ENCODE measurements around the gene FSTL5. TPM values are rescaled to one million over a fixed set of nuclear protein-coding genes. Genes with fewer than 3 reads are reported as not detected.

The FSTL5 gene
- total and polyA plus RNA-seq, 4 donors: 0.01 to 0.08 TPM; not detected in 2

- peaks cover 0 to 3% (median 0%) of the 10 kb centered on the region in 4 donors for H3K9me3 ChIP-seq (ENCODE audit: control insufficient read depth in 4 of 4, low read length in 3 of 4)
- no peak overlapping the region for H3K4me3 ChIP-seq (ENCODE audit: low read depth in 1 of 3, low read length in 3 of 3)
- 68% methylated on average over 3 of the region's 3 CpGs for WGBS
- no peak overlapping the region for H3K9ac ChIP-seq (ENCODE audit: low read depth in 1 of 2, low read length in 2 of 2)
- H3K4me1 ChIP-seq (ENCODE audit: control insufficient read depth in 4 of 4, insufficient read depth in 4 of 4, low read length in 3 of 4): no peaks in the 10 kb centered on the region
- H3K27ac ChIP-seq (ENCODE audit: low read depth in 1 of 2, low read length in 2 of 2): no peak overlapping the region
- no peaks in the 10 kb centered on the region for H3K27me3 ChIP-seq (ENCODE audit: control insufficient read depth in 4 of 4, insufficient read depth in 4 of 4, low read length in 3 of 4)
- DNase-seq (ENCODE audit: low spot score): no peak
- no peaks in the 10 kb centered on the region for H3K36me3 ChIP-seq (ENCODE audit: control insufficient read depth in 4 of 4, insufficient read depth in 3 of 4, low read depth in 1 of 4, low read length in 3 of 4)
- TF ChIP-seq REST (IDR thresholded peaks at IDR 0.05): no peak
- TF ChIP-seq CTCF (IDR thresholded peaks at IDR 0.05; ENCODE audit: low read depth, low read length, missing input control): no peak
- no peak for TF ChIP-seq TAF1 (conservative IDR thresholded peaks at IDR 0.05)
- no peak for TF ChIP-seq ATF3 (IDR thresholded peaks at IDR 0.05)
- no peak for TF ChIP-seq RXRA (IDR thresholded peaks at IDR 0.05)
- no peak for TF ChIP-seq FOXA1 (IDR thresholded peaks at IDR 0.05)
- no peak for TF ChIP-seq YY1 (IDR thresholded peaks at IDR 0.05)
- no peak for TF ChIP-seq JUND (IDR thresholded peaks at IDR 0.05)
- no peak for TF ChIP-seq GABPA (IDR thresholded peaks at IDR 0.05 in 1 of 2, conservative IDR thresholded peaks at IDR 0.05 in 1 of 2)
- TF ChIP-seq SP1 (IDR thresholded peaks at IDR 0.05): no peak
- TF ChIP-seq RAD21 (IDR thresholded peaks at IDR 0.05): no peak
These were observed 507.2 kb downstream of the FSTL5 start for GRCh38 chr4:161656594-161656993.

- Histone ChIP-seq H3K9me3 (ENCODE audit: control insufficient read depth in 4 of 4, low read length in 3 of 4) (peaks cover 0 to 4% (median 0%) of the 10 kb centered on the region in 4 donors), H3K4me1 (ENCODE audit: control insufficient read depth in 4 of 4, insufficient read depth in 4 of 4, low read length in 3 of 4) (no peaks in the 10 kb centered on the region), H3K4me3 (ENCODE audit: low read depth in 1 of 3, low read length in 3 of 3) (no peak overlapping the region), H3K36me3 (ENCODE audit: control insufficient read depth in 4 of 4, insufficient read depth in 3 of 4, low read depth in 1 of 4, low read length in 3 of 4) (no peaks in the 10 kb centered on the region), H3K27me3 (ENCODE audit: control insufficient read depth in 4 of 4, insufficient read depth in 4 of 4, low read length in 3 of 4) (no peaks in the 10 kb centered on the region), H3K9ac (ENCODE audit: low read depth in 1 of 2, low read length in 2 of 2) (no peak overlapping the region), H3K27ac (ENCODE audit: low read depth in 1 of 2, low read length in 2 of 2) (no peak overlapping the region)
- 89% methylated on average over 2 of the region's 2 CpGs for WGBS
- no peak for DNase-seq (ENCODE audit: low spot score)
- TF ChIP-seq HNF4G (IDR thresholded peaks at IDR 0.05) (no peak), REST (IDR thresholded peaks at IDR 0.05) (no peak), HNF4A (conservative IDR thresholded peaks at IDR 0.05) (no peak), RXRA (IDR thresholded peaks at IDR 0.05) (no peak), RAD21 (IDR thresholded peaks at IDR 0.05) (no peak), NR2F2 (IDR thresholded peaks at IDR 0.05) (no peak), EGR1 (IDR thresholded peaks at IDR 0.05; ENCODE audit: low read depth in 2 of 2) (no peak), TAF1 (conservative IDR thresholded peaks at IDR 0.05) (no peak), ZBTB33 (IDR thresholded peaks at IDR 0.05) (no peak)
These were observed 508.7 kb downstream of the FSTL5 start for GRCh38 chr4:161655148-161655547.
